ENCODE data around the gene ORAI3. TPM values are rescaled to one million over a fixed set of nuclear protein-coding genes. Genes with fewer than 3 reads are reported as not detected.

ORAI3 gene
- total RNA-seq, 2 donors from 2014 or later = 19.0 to 35.7 TPM

DNA sequence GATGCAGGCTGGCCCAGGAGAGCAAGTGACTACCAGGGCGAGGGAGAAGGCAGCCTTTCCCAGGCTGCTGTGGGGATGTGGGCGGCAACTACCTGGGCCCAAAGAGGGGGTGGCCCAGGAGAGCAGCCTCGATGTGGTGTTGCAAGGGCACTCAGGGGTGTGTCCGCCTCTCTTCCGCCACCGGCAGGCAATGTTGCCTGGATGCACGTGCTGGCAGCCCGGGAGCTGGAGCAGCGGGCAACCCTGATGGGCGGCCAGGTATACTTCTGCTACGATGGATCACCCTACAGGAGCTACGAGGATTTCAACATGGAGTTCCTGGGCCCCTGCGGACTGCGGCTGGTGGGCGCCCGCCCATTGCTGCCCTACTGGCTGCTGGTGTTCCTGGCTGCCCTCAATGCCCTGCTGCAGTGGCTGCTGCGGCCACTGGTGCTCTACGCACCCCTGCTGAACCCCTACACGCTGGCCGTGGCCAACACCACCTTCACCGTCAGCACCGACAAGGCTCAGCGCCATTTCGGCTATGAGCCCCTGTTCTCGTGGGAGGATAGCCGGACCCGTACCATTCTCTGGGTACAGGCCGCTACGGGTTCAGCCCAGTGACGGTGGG is 38.8 kb downstream of the ORAI3 start:
- ATAC-seq (ENCODE audit: insufficient number of reproducible peaks, low FRiP score, low read depth) = no peak
- H3K27me3 ChIP-seq (replicated peaks; ENCODE audit: insufficient read depth) = no peaks in the 10 kb centered on the region
- H3K4me3 ChIP-seq = no peak overlapping the region
- DNase-seq (ENCODE audit: low spot score) = no peak
- H3K36me3 ChIP-seq = peaks cover 10% of the 10 kb centered on the region
- TF ChIP-seq, protein P1, sequence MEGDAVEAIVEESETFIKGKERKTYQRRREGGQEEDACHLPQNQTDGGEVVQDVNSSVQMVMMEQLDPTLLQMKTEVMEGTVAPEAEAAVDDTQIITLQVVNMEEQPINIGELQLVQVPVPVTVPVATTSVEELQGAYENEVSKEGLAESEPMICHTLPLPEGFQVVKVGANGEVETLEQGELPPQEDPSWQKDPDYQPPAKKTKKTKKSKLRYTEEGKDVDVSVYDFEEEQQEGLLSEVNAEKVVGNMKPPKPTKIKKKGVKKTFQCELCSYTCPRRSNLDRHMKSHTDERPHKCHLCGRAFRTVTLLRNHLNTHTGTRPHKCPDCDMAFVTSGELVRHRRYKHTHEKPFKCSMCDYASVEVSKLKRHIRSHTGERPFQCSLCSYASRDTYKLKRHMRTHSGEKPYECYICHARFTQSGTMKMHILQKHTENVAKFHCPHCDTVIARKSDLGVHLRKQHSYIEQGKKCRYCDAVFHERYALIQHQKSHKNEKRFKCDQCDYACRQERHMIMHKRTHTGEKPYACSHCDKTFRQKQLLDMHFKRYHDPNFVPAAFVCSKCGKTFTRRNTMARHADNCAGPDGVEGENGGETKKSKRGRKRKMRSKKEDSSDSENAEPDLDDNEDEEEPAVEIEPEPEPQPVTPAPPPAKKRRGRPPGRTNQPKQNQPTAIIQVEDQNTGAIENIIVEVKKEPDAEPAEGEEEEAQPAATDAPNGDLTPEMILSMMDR (IDR thresholded peaks at IDR 0.05) = no peak
- H3K9me3 ChIP-seq = no peaks in the 10 kb centered on the region
- H3K4me1 ChIP-seq (ENCODE audit: control insufficient read depth in 1 of 2, low read depth in 2 of 2) = peaks cover 0 to 10% of the 10 kb centered on the region in 2 donors
- H3K27ac ChIP-seq = no peak overlapping the region

DNA sequence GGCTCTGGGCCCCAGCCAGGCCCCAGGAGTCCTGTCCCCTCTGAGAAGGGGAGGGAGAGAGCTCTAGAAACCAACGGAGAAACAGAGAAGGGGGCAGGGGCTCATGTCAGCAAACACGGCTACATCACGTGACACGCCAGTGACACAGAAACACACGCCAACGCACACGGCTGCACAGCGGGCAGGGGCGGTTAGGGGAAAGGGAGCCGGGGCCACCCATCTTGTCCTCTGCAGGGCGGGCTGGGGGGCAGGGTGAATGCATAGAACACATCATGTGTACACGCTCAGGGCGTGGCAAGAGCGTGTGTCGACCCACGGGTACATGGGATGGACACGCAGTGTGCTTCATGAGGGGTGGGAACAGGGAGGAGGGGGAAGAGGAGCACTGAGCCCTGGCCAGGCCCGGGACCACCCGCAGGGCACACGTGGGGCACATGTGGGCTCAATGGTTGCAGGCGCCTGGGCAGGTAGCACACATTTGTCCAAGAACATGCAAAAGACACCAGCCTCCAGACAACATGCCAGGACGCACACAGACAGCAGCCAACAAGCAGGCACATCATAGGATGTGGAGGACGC is 40.7 kb downstream of the ORAI3 start:
- Histone ChIP-seq H3K9me3 (no peaks in the 10 kb centered on the region), H3K4me1 (ENCODE audit: control insufficient read depth in 1 of 2, low read depth in 2 of 2) (peaks cover 0 to 10% of the 10 kb centered on the region in 2 donors), H3K36me3 (peaks cover 2% of the 10 kb centered on the region), H3K27ac (no peak overlapping the region), H3K27me3 (replicated peaks; ENCODE audit: insufficient read depth) (no peaks in the 10 kb centered on the region), H3K4me3 (no peak overlapping the region)
- TF ChIP-seq, protein P1 (IDR thresholded peaks at IDR 0.05) = no peak
- no peak for DNase-seq (ENCODE audit: low spot score)
- no peak for ATAC-seq (ENCODE audit: insufficient number of reproducible peaks, low FRiP score, low read depth)

DNA sequence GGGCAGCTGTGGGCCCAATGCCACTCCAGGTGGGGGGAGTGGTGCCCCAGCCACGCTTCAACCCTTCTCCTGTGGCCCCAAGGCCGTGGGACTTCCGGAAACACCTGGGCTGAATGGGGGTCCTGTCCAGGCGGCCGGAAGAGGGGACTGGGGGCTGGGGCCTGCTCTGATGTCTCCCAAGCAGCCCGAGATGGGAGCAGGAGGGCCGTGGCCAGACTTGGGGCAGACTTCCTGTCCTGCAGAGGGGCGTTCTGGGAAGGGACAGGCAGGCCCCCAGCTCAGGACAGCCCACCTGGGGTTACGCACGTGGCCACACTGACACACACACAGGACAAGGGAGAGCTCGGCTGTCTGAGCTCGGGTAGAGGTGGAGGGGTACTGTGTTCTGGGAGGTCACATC is 41.2 kb downstream of the ORAI3 start:
- ATAC-seq (ENCODE audit: insufficient number of reproducible peaks, low FRiP score, low read depth) (no peak), DNase-seq (ENCODE audit: low spot score) (no peak)
- TF ChIP-seq, protein P1 (IDR thresholded peaks at IDR 0.05) = no peak
- Histone ChIP-seq H3K27ac (no peak overlapping the region), H3K36me3 (peaks cover 2% of the 10 kb centered on the region), H3K9me3 (no peaks in the 10 kb centered on the region), H3K4me3 (no peak overlapping the region), H3K4me1 (ENCODE audit: control insufficient read depth in 1 of 2, low read depth in 2 of 2) (peaks cover 0 to 10% of the 10 kb centered on the region in 2 donors), H3K27me3 (replicated peaks; ENCODE audit: insufficient read depth) (no peaks in the 10 kb centered on the region)

DNA sequence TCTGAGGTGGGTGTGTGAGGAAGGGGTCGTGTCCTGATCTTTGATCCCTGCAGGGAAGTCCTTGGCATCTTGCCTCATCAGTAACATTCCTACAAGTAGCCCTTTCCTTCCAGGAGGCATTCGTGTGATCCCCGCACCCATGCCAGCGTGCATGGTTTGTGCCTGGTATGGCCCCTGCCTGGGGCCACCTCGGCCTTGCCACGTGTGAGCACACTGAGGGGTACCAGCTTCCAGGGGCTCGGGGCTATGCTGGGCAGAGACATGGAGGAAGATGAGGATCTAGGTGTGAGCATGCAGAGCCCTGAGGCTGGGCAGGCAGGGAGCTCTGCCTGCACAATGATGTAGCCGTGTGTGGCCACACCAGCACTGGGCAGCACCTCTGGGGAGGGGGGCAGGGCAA is 42.2 kb downstream of the ORAI3 start:
- Histone ChIP-seq H3K36me3 (peaks cover 2% of the 10 kb centered on the region), H3K27ac (no peak overlapping the region), H3K27me3 (replicated peaks; ENCODE audit: insufficient read depth) (no peaks in the 10 kb centered on the region), H3K4me1 (ENCODE audit: control insufficient read depth in 1 of 2, low read depth in 2 of 2) (peaks cover 0 to under 1% of the 10 kb centered on the region in 2 donors), H3K4me3 (no peak overlapping the region), H3K9me3 (no peaks in the 10 kb centered on the region)
- TF ChIP-seq, protein P1 (IDR thresholded peaks at IDR 0.05) = no peak
- DNase-seq (ENCODE audit: low spot score) (no peak), ATAC-seq (ENCODE audit: insufficient number of reproducible peaks, low FRiP score, low read depth) (no peak)

DNA sequence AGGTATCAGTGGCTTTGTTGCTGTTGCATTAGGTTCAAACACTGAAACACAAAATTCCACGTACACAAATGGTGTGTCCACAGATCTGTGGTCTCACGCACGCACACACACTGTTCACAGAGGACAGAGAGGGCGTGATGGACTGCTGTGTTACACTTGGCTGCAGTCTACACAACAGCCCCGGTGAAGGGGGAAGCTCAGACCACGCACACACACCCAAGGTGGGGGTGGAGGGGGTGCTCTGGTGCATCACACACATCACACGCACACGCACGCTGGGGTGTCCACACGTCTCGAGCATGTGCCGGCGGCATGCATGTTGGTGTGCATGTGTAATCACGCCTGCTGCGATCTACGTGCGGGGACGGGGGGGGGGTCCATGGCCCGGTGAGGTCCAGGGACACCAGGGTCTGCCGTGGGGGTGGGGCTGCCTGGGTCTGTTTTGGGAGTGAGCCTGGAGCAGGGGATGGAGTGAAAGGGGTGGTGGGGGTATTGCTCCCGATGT is 43.5 kb downstream of the ORAI3 start:
- ATAC-seq (ENCODE audit: insufficient number of reproducible peaks, low FRiP score, low read depth) (no peak), DNase-seq (ENCODE audit: low spot score) (no peak)
- Histone ChIP-seq H3K4me3 (no peak overlapping the region), H3K36me3 (peaks cover 2% of the 10 kb centered on the region), H3K9me3 (no peaks in the 10 kb centered on the region), H3K27ac (no peak overlapping the region), H3K4me1 (ENCODE audit: control insufficient read depth in 1 of 2, low read depth in 2 of 2) (peaks cover 0 to 6% of the 10 kb centered on the region in 2 donors), H3K27me3 (replicated peaks; ENCODE audit: insufficient read depth) (no peaks in the 10 kb centered on the region)
- TF ChIP-seq, protein P1 (IDR thresholded peaks at IDR 0.05) = no peak
